ENCODE data around the gene DRAXIN. TPM values are rescaled to one million over a fixed set of nuclear protein-coding genes. Genes with fewer than 3 reads are reported as not detected.

DRAXIN gene
- total RNA-seq, 1 donor from 2014 or later: 9.7 TPM

DNA sequence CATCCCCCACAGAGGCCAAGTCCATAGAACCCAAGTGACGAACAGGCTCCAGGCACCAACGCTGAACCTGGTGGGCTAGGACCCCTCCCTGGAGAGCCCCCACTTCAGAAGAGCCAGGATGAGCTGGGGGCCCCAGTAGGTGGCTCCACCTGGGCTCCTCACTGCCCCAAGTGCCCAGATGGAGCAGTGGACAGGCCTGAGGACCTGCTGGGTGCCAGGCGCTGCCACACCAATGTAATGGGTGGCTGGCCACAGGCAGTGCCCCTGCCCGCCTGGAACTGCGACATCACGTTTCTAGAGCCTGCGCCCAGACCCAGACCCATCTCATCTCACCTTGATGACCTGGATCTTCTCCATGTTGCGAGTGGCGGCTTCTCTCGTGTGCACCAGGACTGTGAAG lies 16.2 kb upstream of the DRAXIN start:
- no peak overlapping the region for H3K27ac Mint-ChIP-seq (ENCODE audit: unreplicated experiment)
- H3K4me1 Mint-ChIP-seq: no peaks in the 10 kb centered on the region
- H3K27me3 Mint-ChIP-seq (ENCODE audit: low read depth): no peaks in the 10 kb centered on the region
- no peak overlapping the region for H3K4me3 Mint-ChIP-seq
- H3K9me3 Mint-ChIP-seq: no peaks in the 10 kb centered on the region
- H3K36me3 Mint-ChIP-seq (ENCODE audit: low read depth): peaks cover 2% of the 10 kb centered on the region
- DNase-seq (ENCODE audit: low read depth, low spot score): no peak
- TF ChIP-seq, protein P1, sequence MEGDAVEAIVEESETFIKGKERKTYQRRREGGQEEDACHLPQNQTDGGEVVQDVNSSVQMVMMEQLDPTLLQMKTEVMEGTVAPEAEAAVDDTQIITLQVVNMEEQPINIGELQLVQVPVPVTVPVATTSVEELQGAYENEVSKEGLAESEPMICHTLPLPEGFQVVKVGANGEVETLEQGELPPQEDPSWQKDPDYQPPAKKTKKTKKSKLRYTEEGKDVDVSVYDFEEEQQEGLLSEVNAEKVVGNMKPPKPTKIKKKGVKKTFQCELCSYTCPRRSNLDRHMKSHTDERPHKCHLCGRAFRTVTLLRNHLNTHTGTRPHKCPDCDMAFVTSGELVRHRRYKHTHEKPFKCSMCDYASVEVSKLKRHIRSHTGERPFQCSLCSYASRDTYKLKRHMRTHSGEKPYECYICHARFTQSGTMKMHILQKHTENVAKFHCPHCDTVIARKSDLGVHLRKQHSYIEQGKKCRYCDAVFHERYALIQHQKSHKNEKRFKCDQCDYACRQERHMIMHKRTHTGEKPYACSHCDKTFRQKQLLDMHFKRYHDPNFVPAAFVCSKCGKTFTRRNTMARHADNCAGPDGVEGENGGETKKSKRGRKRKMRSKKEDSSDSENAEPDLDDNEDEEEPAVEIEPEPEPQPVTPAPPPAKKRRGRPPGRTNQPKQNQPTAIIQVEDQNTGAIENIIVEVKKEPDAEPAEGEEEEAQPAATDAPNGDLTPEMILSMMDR (conservative IDR thresholded peaks at IDR 0.05): no peak

DNA sequence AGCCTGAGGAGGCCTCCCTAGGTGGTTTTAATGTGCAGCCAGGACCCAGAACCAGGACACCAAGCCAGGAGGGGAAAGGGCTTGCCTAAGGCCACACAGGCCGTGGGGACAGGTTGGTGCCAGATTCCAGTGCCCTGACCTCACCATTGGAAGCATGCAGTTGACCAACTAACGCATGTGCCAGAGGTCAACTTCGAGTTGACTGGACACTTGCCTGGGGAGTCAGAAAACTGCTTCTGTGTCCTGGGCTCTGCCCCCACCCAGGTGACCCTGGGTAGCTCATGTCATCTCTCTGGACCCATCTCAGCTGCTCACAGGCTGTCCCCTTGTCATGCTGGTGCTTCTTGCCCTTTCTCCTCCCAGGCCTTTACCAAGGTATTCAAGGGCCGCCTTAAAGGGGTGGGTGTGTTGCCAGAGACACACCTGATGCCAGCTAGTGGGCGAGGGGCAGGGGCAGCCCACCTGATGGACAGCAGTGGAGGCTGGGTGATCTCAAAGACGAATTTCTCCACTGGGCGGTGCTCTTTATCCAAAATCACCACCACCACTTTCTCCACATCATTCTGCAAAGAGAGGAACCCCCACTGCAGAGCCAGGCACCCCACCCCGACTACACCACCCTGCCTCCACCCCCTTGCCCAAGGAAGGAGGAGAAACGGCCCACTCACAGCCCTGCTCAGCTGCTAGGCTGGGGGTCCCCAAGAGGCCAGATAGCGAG lies 15.0 kb upstream of the DRAXIN start:
- TF ChIP-seq, protein P1 (conservative IDR thresholded peaks at IDR 0.05): no peak
- Mint-ChIP-seq H3K9me3 (no peaks in the 10 kb centered on the region), H3K36me3 (ENCODE audit: low read depth) (no peaks in the 10 kb centered on the region), H3K27me3 (ENCODE audit: low read depth) (no peaks in the 10 kb centered on the region), H3K4me1 (peaks cover 2% of the 10 kb centered on the region), H3K4me3 (no peak overlapping the region), H3K27ac (ENCODE audit: unreplicated experiment) (no peak overlapping the region)
- DNase-seq (ENCODE audit: low read depth, low spot score): no peak

DNA sequence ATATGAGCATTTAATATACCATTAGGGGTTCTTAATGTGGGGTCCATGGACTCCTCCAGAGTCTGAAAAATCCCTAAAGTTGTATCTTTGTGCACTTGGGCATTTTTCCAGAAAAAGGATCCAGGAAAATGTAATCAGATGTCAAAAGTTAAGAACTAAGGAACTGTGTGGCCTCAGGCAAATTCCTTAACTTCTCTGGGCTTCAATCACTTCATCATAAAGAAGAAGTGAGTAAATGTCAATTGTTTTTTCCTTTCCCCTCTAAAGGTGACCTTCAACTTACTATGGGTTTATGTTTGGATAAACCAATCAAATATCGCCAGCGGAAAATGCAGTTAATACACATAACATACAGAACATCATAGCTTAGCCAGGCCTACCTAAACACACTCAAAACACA lies 13.1 kb upstream of the DRAXIN start:
- no peak overlapping the region for H3K27ac Mint-ChIP-seq (ENCODE audit: unreplicated experiment)
- peak overlapping the region; percentile 38 for H3K4me3 Mint-ChIP-seq
- H3K36me3 Mint-ChIP-seq (ENCODE audit: low read depth): no peaks in the 10 kb centered on the region
- no peak for DNase-seq (ENCODE audit: low read depth, low spot score)
- TF ChIP-seq, protein P1 (conservative IDR thresholded peaks at IDR 0.05): no peak
- H3K9me3 Mint-ChIP-seq: no peaks in the 10 kb centered on the region
- no peaks in the 10 kb centered on the region for H3K27me3 Mint-ChIP-seq (ENCODE audit: low read depth)
- H3K4me1 Mint-ChIP-seq: peaks cover 10% of the 10 kb centered on the region

DNA sequence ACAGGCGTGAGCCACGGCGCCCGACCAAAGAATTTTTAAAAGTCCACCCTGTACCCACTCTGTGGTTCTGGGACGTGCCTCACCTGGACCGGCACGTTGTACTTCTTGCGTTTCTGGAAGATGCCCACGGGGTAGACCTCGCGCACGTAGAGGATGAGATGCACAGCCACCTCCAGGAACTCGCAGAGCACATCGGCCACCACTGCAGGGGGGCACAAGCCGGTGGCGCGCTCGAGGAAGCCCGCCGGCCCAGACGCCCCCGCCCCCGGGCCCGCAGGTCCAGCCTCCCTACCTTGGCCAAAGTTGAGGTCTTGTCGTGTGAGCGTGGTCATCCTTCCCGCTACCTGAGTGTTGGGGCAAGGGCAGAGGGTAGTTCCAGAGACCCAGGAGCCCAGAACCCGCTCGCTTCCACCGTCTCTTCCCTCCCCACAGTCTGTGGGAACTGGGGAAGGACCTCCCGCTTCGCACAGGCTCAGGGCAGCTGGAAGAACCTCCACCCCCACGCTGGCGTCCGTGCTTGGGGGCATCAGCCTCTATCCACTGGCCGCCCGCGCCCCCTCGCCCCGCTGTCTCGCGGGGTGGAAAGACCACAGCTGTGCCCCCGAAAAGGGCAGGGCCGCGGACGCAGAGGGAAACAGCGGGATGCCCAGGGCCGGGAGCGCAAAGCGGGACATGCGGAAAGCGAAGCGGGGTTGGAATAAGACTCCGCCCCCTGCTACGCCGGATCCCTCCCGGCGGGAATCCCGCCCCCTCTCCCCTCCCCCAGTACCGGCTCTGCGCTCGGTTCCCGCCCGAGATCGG lies 11.0 kb upstream of the DRAXIN start:
- H3K27me3 Mint-ChIP-seq (ENCODE audit: low read depth): no peaks in the 10 kb centered on the region
- no peaks in the 10 kb centered on the region for H3K36me3 Mint-ChIP-seq (ENCODE audit: low read depth)
- no peaks in the 10 kb centered on the region for H3K9me3 Mint-ChIP-seq
- no peak for DNase-seq (ENCODE audit: low read depth, low spot score)
- H3K4me1 Mint-ChIP-seq: peaks cover 10% of the 10 kb centered on the region
- TF ChIP-seq, protein P1 (conservative IDR thresholded peaks at IDR 0.05): no peak
- peak overlapping the region; percentile 71 for H3K27ac Mint-ChIP-seq (ENCODE audit: unreplicated experiment)
- H3K4me3 Mint-ChIP-seq: peak overlapping the region; percentile 87

DNA sequence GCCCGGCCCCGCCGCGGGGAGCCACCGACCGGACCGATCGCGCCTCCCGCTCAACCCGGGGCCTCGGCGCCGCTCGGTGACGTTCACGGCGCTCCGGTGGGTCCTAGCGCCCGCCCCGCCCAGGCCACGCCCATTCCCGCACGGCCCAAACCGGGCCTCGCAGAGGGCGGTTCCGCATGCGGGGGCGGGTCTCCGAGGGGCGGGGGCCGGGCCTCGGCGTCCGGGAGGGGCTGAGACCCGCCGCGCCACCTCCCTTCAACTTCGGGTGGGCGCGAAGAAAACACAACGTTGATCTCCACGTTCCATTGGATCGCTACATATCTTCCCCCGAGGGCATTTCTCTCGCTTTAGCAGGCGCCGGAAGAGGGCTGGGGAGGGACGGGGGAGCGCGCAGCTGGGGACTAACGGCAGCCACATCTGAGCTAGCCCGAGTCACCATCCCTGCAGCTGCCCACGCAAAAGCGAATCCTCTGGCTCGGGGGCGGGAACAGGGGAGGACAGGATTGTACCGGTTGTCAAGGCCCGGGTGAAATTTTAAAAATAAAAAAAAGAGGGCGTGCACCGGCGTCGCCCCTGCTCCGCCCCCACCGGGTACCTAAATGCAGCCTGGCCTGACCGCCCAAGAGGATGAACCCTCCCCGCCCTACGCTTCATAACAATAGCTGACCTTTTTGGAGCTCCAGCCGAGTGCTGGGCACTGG lies 10.3 kb upstream of the DRAXIN start, which contains the start of gene MAD2L2:
Gene MAD2L2 (minus strand): TSS at position 78 of the 701 bp plus-strand sequence. CDS start 547 bp downstream, outside the sequence.
- Mint-ChIP-seq H3K27ac (ENCODE audit: unreplicated experiment) (peak within 1 kb of the TSS; percentile 71), H3K36me3 (ENCODE audit: low read depth) (no peaks in the 10 kb centered on the region), H3K4me1 (peaks cover 10% of the 10 kb centered on the region), H3K27me3 (ENCODE audit: low read depth) (no peaks in the 10 kb centered on the region), H3K9me3 (no peaks in the 10 kb centered on the region), H3K4me3 (peak within 1 kb of the TSS; percentile 93)
- peak; percentile 67 for DNase-seq (ENCODE audit: low read depth, low spot score)
- TF ChIP-seq, protein P1 (conservative IDR thresholded peaks at IDR 0.05): no peak

All from neural crest cell (in vitro differentiated cells).